B cell (primary cell): ENCODE measurements around the gene MCOLN1. TPM values are rescaled to one million over a fixed set of nuclear protein-coding genes. Genes with fewer than 3 reads are reported as not detected.

Experiments
- ATAC-seq: fragments of 200-7000 bp; cut with Tn5 transposase; one replicate; pipeline ENCODE4 v1.10.0; 2021; ENCODE audit warnings: low read depth, mild to moderate bottlenecking, moderate number of reproducible peaks, moderate library complexity
- CTCF ChIA-PET: fragments of 350-600 bp; sonication (Branson Sonifier 250); formaldehyde crosslinking; loops from one replicate; lab custom pipeline; 2021; ENCODE audit warnings: antibody characterized with exemption, inconsistent platforms; lab: Charles Lee
- POLR2A ChIA-PET: fragments of 350-600 bp; sonication (Branson Sonifier 250); formaldehyde crosslinking; loops from one replicate; lab custom pipeline; 2021; ENCODE audit warnings: antibody characterized with exemption; lab: Charles Lee
- DNase-seq: peaks from one replicate; pipeline ENCODE4 v3.0.0; 2013
- H2AFZ ChIP-seq: 2 replicates; pipeline ENCODE4 v1.6.1; 2012; ENCODE audit warnings: mild to moderate bottlenecking, low read depth, low read length; ENCODE audit not compliant: insufficient read depth, poor library complexity, severe bottlenecking
- H3K27ac ChIP-seq, 2 donors: 1 replicate in 1 of 2; 2 replicates in 1 of 2; pipeline ENCODE4 v1.5.1; 2012 to 2013; ENCODE audit warnings: low read length in 2 of 2, mild to moderate bottlenecking in 2 of 2, moderate library complexity in 1 of 2
- H3K27me3 ChIP-seq, 4 experiments: fragments of 200-600 bp in 1 of 4; sonication (generic) in 1 of 4; replicated peaks in 1 of 4; 1 replicate in 2 of 4; 2 replicates in 2 of 4; pipeline versions ENCODE4 v1.6.1 to v1.7.0; 2013 to 2016; ENCODE audit warnings: low read length in 3 of 4, mild to moderate bottlenecking in 2 of 4, mixed read lengths in 1 of 4, moderate library complexity in 1 of 4; ENCODE audit not compliant: insufficient read depth in 4 of 4, control insufficient read depth in 3 of 4; ENCODE audit errors: control extremely low read depth in 1 of 4
- H3K36me3 ChIP-seq, 2 experiments: replicated peaks in 1 of 2; 1 replicate in 1 of 2; 2 replicates in 1 of 2; pipeline versions ENCODE4 v1.6.1 to v1.7.1; 2013; ENCODE audit warnings: low read length in 1 of 2; ENCODE audit not compliant: insufficient read depth in 2 of 2, control insufficient read depth in 1 of 2; ENCODE audit errors: control extremely low read depth in 1 of 2, extremely low read depth in 1 of 2
- H3K4me1 ChIP-seq, 2 donors: fragments of 200-600 bp in 1 of 2; sonication (generic) in 1 of 2; 1 replicate in 1 of 2; 2 replicates in 1 of 2; pipeline versions ENCODE4 v1.5.1 to v1.6.1; 2013 to 2017; ENCODE audit warnings: low read length in 2 of 2; ENCODE audit not compliant: control insufficient read depth in 2 of 2, insufficient read depth in 2 of 2
- H3K4me2 ChIP-seq: replicated peaks from 2 replicates; pipeline ENCODE3; 2012; ENCODE audit warnings: mild to moderate bottlenecking, low read depth, low read length; ENCODE audit not compliant: poor library complexity, severe bottlenecking
- H3K4me3 ChIP-seq, 5 experiments: fragments of 200-600 bp in 1 of 5; sonication (generic) in 1 of 5; 1 replicate in 3 of 5; 2 replicates in 2 of 5; pipeline versions ENCODE4 v1.5.1 to v1.7.0; 2011 to 2016; ENCODE audit warnings: low read length in 4 of 5, mild to moderate bottlenecking in 4 of 5, low read depth in 2 of 5, control low read depth in 1 of 5, moderate library complexity in 1 of 5; ENCODE audit not compliant: insufficient read depth in 1 of 5; ENCODE audit errors: control extremely low read depth in 1 of 5, extremely low read depth in 1 of 5
- H3K79me2 ChIP-seq: fragments of 200-600 bp; sonication (generic); one replicate; pipeline ENCODE4 v1.6.0; 2016; ENCODE audit warnings: low read length; ENCODE audit not compliant: control insufficient read depth, insufficient read depth
- H3K9ac ChIP-seq: fragments of 200-600 bp; sonication (generic); 2 replicates; pipeline ENCODE4 v1.6.1; 2017; ENCODE audit warnings: mild to moderate bottlenecking, low read length, moderate library complexity
- H3K9me3 ChIP-seq, 3 donors: one replicate each; pipeline versions ENCODE4 v1.6.1 to v1.7.1; 2013; ENCODE audit warnings: low read length in 2 of 3; ENCODE audit not compliant: control insufficient read depth in 2 of 3, insufficient read depth in 1 of 3; ENCODE audit errors: control extremely low read depth in 1 of 3
- H4K20me1 ChIP-seq: 2 replicates; pipeline ENCODE4 v1.6.0; 2012; ENCODE audit warnings: mild to moderate bottlenecking, low read length; ENCODE audit not compliant: insufficient read depth, control insufficient read depth, poor library complexity, severe bottlenecking
- H3K27ac Mint-ChIP-seq: one replicate; pipeline ENCODE4 v1.8.0; 2021; ENCODE audit warnings: mixed read lengths
- H3K27me3 Mint-ChIP-seq: one replicate; pipeline ENCODE4 v1.8.0; 2021; ENCODE audit warnings: mixed read lengths
- H3K4me1 Mint-ChIP-seq: one replicate; pipeline ENCODE4 v1.8.0; 2021; ENCODE audit warnings: mixed read lengths
- H3K4me3 Mint-ChIP-seq: one replicate; pipeline ENCODE4 v1.8.0; 2021; ENCODE audit warnings: mixed read lengths
- H3K9me3 Mint-ChIP-seq: one replicate; pipeline ENCODE4 v1.8.0; 2022; ENCODE audit warnings: mixed read lengths; ENCODE audit not compliant: insufficient read depth
- CTCF ChIP-seq: fragments of 200-600 bp; IDR thresholded peaks from one replicate; pipeline ENCODE4 v1.8.0; 2022; ENCODE audit warnings: antibody characterized with exemption, mild to moderate bottlenecking
- EZH2 ChIP-seq: IDR thresholded peaks from 2 replicates; pipeline ENCODE4 v1.6.1; 2012; ENCODE audit warnings: borderline replicate concordance, low read depth, mild to moderate bottlenecking, moderate library complexity, low read length; ENCODE audit not compliant: insufficient read depth, poor library complexity, severe bottlenecking
- WGBS: methylation state at CpG from one replicate; pipeline ENCODE4 v1.1.5; 2013; ENCODE audit warnings: missing lambda C conversion rate; ENCODE audit not compliant: insufficient coverage; 5-methylcytosine and 5-hydroxymethylcytosine counted together
- intact Hi-C: fragments of 100-400 bp; cut with micrococcal nuclease; formaldehyde crosslinking; loops from one replicate; pipeline ENCODE4 v1.10.0; 2022
- polyA plus RNA-seq: library from polyadenylated mRNA; depleted of rRNA; stranded (reverse); fragments of >200 nt; gene quantifications from 2 replicates; pipeline ENCODE4 v1.2.3, GENCODE V29; 2012
- total RNA-seq, 2 donors: library from RNA; stranded (reverse); fragments of 120-200 nt in 1 of 2; gene quantifications; 1 replicate in 1 of 2; 2 replicates in 1 of 2; pipeline versions ENCODE4 v1.2.3 to v1.2.4, GENCODE V29; 2013 to 2022

MCOLN1 gene
- total and polyA plus RNA-seq, 2 donors (not counting 1 experiment from before 2014, with no cell fraction given), result 12.5 to 19.0 TPM

GRCh38 chr19:7492142-7492541 lies 30.3 kb upstream of the MCOLN1 start:
- Histone ChIP-seq H2AFZ (no peak overlapping the region), H3K79me2 (peaks cover 2% of the 10 kb centered on the region), H3K36me3 (no peaks in the 10 kb centered on the region), H3K27ac (no peak overlapping the region), H3K4me2 (no peak overlapping the region), H3K4me3 (no peak overlapping the region), H3K27me3 (peaks cover 0 to 4% (median 2%) of the 10 kb centered on the region in 4 experiments), H3K9me3 (no peaks in the 10 kb centered on the region), H4K20me1 (no peaks in the 10 kb centered on the region), H3K9ac (no peak overlapping the region), H3K4me1 (peaks cover 5 to 14% of the 10 kb centered on the region in 2 donors)
- CTCF ChIA-PET, result interaction anchor here (1.0 kb wide), 1 partner anchor 76 kb away, joined by 5 read pairs; no protein-coding TSS in a partner anchor
- TF ChIP-seq EZH2, result no peak
- H3K9me3 Mint-ChIP-seq, result no peaks in the 10 kb centered on the region
- intact Hi-C loops, result no loop called here
- peaks cover 6% of the 10 kb centered on the region for H3K27me3 Mint-ChIP-seq
- no peak overlapping the region for H3K4me3 Mint-ChIP-seq
- POLR2A ChIA-PET, result no interaction called here
- H3K27ac Mint-ChIP-seq, result no peak overlapping the region
- WGBS, result 50% methylated on average over 1 of the region's 4 CpGs
- no peak for ATAC-seq
- H3K4me1 Mint-ChIP-seq, result peaks cover 7% of the 10 kb centered on the region
- DNase-seq, result no peak

- H4K20me1 ChIP-seq, result no peaks in the 10 kb centered on the region
- H3K9me3 ChIP-seq, result no peaks in the 10 kb centered on the region
- WGBS, result 84% methylated on average over 11 of the region's 11 CpGs
- Mint-ChIP-seq H3K9me3 (no peaks in the 10 kb centered on the region), H3K4me1 (peaks cover 7% of the 10 kb centered on the region), H3K4me3 (no peak overlapping the region), H3K27me3 (peaks cover 10% of the 10 kb centered on the region), H3K27ac (no peak overlapping the region)
- POLR2A ChIA-PET, result interaction anchor here (0.7 kb wide), 1 partner anchor 43 kb away, joined by 3 read pairs; no protein-coding TSS in a partner anchor
- CTCF ChIA-PET, result no interaction called here
- H3K4me1 ChIP-seq, result peaks cover 5 to 14% of the 10 kb centered on the region in 2 donors
- no peaks in the 10 kb centered on the region for H3K36me3 ChIP-seq
- no peak overlapping the region for H3K4me3 ChIP-seq
- intact Hi-C loops, result no loop called here
- H2AFZ ChIP-seq, result no peak overlapping the region
- H3K27me3 ChIP-seq, result peaks cover 0 to 8% (median 2%) of the 10 kb centered on the region in 4 experiments
- DNase-seq, result no peak
- H3K4me2 ChIP-seq, result no peak overlapping the region
- no peak for ATAC-seq
- TF ChIP-seq CTCF (no peak), EZH2 (no peak)
- H3K79me2 ChIP-seq, result peaks cover 2% of the 10 kb centered on the region
- H3K9ac ChIP-seq, result no peak overlapping the region
- H3K27ac ChIP-seq, result no peak overlapping the region
These were observed 29.9 kb upstream of the MCOLN1 start for GRCh38 chr19:7492558-7492957.
